GM21723 (cell line): ENCODE measurements around the gene SLC7A6.
A peak's percentile ranks its signal among the peaks of the same experiment; 100 is the strongest.

Source experiments
- ATAC-seq: cut with Tn5 transposase; IDR thresholded peaks from one replicate; pipeline ENCODE4 v1.9.1; 2021; ENCODE audit warnings: mild to moderate bottlenecking, moderate library complexity; ENCODE audit not compliant: unreplicated experiment

The SLC7A6 gene

DNA sequence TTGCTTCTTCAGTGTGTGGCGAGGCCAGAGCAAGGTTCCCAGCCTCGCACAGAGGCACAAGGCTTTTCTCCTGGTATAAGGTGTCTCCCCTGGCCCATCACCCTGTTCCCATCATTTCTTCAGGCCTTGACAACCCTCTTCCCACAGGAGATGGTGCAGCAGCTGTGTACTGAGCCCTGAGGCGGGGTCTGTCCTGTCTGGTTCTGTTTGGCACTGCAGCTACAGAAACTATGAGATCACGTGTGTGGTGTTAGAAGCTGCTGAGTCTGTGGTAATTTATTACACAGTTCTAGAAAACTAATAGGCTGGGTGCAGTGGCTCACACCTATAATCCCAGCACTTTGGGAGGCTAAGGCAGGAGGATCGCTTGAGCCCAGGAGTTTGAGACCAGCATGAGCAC, 11.9 kb upstream of the SLC7A6 start:
- no peak for ATAC-seq

DNA sequence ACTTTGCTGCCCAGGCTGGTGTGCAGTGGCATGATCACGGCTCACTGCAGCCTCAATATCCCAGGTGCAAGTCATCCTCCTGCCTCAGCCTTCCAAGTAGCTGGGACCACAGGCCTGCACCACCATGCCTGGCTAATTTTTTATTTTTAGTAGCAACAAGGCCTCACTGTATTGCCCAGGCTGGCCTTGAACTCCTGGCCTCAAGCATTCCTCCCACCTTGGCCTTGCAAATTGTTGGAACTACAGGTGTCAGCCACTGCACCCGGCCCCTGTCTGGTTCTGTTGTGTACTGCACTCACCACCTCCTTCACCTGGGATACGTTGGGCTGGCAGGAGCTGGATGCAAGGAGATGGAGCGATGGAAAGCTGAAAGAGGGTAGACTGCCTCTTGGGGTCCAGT, 10.6 kb upstream of the SLC7A6 start:
- ATAC-seq = no peak

DNA sequence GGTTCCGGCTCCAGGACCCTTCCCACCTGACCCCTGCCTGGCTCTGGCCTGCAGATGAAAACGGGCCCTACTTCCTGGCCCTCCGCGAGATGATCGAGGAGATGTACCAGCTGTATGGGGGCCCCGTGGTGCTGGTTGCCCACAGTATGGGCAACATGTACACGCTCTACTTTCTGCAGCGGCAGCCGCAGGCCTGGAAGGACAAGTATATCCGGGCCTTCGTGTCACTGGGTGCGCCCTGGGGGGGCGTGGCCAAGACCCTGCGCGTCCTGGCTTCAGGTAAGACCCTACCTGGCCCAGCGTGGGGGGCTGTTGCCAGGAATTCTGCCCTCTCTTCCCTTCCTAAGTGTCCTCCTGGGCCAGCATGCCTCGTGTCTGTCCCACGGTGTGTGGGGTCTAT, 8.6 kb upstream of the SLC7A6 start:
- ATAC-seq = no peak

DNA sequence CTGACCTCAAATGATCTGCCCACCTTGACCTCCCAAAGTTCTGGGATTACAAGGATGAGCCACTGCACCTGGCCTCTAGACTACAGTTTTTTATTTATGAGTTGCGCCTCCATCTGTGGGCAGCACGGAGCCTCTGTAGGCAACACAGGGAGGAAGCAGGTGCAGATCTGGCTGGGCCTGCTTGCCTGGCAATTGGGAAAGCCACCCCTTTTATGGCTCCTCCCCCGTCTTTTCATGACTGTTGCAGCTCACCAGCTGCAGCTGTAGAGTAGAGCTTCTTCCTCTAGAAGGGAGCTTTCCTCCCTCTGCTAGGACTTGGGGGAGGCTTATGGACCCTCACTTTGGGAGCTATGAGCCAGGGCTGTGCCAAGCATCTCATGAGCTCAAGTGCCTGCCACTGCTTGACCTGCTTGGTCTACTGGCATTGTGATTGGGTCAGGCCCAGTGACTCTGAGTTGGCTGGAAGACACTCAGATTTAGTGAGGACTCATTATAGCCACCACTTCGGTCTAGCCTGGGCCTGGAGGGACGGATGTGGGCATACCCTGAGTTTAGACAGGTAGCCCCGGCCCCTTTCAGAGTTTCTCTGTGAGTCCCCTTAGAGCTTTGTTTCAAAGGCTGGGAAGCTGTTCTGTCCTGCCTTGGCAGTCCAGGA, 6.9 kb upstream of the SLC7A6 start:
- ATAC-seq = peak; percentile 66

DNA sequence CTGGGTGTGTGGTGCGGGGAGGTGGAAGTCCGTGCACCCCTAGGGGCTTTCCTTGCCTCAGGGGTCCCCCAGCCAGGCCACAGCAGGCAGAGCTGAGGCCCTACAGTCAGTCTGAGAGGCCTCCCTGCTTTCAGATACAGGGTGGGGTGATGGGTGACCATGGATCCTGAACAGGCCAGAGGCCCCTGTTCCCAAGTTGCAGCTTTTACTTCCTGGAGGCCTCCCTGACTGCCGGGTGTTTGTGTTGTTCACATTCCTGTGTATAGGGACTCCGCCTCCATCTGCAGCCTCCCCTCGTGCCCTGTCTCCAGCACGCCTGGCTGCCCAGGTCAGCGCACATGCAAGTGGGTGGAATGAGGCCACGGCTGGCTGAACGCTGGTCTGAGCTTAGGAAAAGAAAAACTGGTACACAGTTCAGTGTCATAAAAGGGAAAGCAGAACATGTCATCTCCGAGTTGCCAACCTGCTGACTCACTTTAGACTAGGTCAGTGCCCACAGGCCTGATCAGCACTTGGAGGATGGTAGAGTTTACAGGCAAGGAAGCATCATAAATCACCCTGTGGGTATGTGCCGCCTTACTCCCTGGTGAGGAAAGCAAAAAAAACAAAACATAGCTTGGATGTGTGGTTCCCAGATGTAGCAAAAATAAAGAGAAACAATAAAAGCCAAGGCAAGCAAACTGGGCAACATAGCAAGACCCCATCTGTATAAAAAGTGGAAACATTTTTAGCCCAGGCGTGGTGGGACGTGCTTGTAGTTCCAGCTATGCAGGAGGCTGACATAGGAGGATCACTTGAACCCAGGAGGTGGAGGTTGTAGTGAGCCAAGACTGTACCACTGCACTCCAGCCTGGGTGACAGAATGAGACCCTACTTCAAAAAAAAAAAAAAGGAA, 6.2 kb upstream of the SLC7A6 start:
- ATAC-seq = peak; percentile 24

- no peak for ATAC-seq
These were observed 5.1 kb upstream of the SLC7A6 start for GRCh38 chr16:68259007-68259825.

- peak; percentile 7 for ATAC-seq
These were observed 683 bp upstream of the SLC7A6 start for GRCh38 chr16:68263559-68264127.

DNA sequence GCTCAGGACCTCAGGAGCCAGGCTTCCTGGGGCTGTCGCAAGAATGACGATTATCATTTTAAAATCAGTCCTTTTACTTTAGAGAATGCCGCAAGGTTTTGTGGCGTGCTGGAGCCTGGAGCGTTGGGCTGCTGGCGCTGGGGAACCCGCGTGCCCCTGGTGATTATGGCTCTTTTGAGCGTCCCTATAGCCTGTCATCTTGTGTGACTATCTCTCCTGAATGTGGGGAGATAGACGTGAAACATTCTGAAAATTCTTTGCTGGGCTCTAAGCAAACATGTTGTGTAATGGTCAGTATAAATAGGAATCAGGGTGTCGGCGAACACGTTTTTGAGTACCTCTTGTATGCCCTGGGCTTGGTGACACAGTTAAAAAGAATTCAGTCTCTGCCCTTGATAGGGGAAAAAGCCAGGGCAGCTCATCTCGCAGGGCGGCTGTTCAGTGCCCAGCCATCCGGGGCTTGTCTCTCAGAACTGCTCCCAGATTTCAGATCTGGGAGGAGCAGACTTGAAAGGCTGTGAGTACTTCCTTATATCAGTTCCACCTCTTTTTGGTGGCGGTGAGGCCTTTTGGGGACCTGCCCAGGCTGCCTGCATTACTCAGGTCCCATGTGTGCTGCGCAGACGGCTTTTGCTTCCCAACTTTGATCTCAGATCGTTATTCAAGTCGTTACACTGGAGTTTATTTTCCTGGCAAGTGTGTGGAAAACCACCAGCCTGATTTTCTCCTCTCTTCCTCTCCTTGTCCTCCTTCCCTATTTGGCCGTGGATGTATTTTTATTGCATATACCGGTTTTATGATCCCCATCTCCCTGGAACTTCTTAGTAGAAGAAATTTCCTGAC, 973 bp downstream of the SLC7A6 start:
- peak; percentile 21 for ATAC-seq

DNA sequence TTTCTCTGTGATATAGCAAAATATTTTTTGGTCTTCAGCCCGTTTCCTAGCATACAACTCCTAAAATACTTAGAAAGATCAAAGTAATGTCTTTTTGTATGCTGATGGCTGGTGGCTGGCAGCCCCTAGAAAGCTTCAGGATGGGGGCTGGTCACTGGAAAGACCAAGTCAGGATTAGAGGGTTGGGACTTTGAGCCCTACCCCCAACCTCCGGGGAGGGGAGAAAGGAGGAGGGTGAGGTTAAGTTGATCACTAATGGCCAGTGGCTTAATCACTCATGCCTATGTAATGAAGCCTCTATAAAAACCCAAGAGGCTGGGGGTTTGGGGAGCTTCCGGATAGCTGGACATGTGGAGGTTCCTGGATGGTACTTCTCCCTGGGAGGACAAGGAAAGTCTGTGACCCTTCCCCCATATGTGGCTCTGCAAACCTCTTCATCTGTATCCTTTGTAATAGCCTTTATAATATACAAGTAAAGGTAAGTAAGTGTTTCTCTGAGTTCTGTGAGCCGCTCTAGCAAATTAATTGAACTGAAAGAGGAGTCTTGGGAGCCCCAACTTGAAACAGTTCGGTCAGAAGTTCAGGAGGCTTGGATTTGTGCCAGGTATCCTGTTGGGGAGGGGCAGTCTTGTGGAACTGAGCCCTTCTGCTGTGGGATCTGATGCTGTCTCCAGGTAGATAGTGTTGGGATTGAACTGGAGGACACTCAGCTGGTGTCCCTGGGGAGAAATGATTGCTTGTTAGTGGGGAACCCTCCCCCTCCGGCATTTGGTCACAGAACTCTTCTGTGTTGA, 3.5 kb downstream of the SLC7A6 start:
- no peak for ATAC-seq

GRCh38 chr16:68269793-68270192, 5.5 kb downstream of the SLC7A6 start:
- no peak for ATAC-seq

DNA sequence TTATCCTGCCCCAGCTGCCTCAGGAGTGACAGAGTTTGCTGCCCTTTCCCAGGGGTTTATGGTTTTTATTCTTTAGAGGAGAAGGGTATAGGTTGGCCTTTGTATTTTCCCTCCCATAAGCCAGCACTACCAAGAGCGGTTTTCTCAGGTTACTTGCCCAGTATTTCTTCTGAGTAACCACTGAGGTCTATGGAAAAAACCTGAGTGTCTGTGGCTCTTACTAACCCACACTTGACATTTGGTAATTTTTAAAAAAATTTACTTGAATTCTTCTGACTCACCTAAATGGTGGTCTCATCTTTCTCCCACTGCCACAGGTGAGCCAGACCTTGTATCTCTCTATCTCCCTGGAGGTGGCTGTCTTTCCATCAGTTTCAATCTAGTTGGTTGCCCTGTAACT, 6.0 kb downstream of the SLC7A6 start:
- no peak for ATAC-seq

GRCh38 chr16:68272507-68273209, 8.3 kb downstream of the SLC7A6 start:
- no peak for ATAC-seq

- no peak for ATAC-seq
These were observed 9.1 kb downstream of the SLC7A6 start for GRCh38 chr16:68273459-68273858.

DNA sequence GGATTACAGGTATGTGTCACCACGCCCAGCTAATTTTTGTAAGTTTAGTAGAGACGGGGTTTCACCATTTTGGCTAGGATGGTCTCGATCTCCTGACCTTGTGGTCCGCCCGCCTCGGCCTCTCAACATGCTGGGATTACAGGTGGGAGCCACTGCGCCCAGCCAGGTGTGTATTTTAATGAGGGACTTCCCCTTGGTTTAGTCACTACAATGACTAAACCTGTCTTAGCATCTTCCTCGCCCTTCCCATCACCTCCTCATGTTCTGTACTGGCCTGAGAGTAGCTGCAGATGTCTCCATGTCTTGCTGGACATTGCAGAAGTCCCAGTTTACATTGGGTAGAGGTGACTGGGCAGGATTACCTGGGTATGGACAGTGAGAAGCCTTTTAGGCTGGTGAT, 9.6 kb downstream of the SLC7A6 start:
- no peak for ATAC-seq

GRCh38 chr16:68274441-68274840, 10.1 kb downstream of the SLC7A6 start:
- ATAC-seq = no peak

DNA sequence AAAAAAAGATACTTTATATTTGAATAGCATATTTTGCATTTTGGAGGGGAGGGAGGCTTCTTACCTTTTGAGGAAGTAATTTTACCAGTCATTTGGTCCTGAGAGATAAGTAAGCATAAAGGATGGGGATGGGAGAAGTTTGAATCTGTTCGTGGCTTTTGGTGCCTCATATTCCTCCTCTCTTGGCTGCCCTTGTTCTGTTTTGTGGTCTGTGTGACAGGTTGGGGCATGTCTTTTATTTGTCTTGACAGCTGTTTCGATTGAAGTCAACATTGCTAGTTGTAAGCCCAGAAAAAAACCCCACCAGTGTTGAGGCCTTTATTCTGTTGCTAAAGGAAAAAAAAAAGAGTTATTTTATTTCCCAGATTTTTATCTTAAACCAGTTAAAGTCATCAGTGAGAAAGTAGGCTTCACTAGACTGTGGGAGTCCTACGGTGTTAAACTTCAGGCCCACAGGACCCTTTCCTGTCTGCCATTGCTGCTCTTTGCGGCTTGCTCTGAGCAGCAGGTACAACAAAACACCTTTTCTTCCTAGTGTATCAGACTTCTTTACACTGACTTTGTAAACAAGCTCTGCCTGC, 11.4 kb downstream of the SLC7A6 start:
- peak; percentile 75 for ATAC-seq

GRCh38 chr16:68276223-68276622, 11.9 kb downstream of the SLC7A6 start:
- ATAC-seq = no peak

- no peak for ATAC-seq
These were observed 15.6 kb downstream of the SLC7A6 start for GRCh38 chr16:68279726-68280558.
